GM23338 (cell line): ENCODE results near the gene ACTN2. TPM values are rescaled to one million over a fixed set of nuclear protein-coding genes. Genes with fewer than 3 reads are reported as not detected.

ENCODE experiments used
- ATAC-seq: fragments of 200-7000 bp; cut with Tn5 transposase; 3 replicates; pipeline ENCODE4 v1.9.1; 2020
- DNase-seq: peaks from one replicate; pipeline ENCODE4 v3.0.0-alpha.2; 2015; ENCODE audit warnings: low spot score
- H2AFZ ChIP-seq: fragments of 200-600 bp; sonication (generic); 2 replicates; pipeline ENCODE4 v1.8.0; 2016; ENCODE audit warnings: antibody characterized with exemption, mild to moderate bottlenecking, moderate library complexity
- H3F3A ChIP-seq: fragments of 200-600 bp; sonication (generic); replicated peaks from 2 replicates; pipeline ENCODE4 v1.8.0; 2017; ENCODE audit warnings: antibody characterized with exemption, mixed run types, low read depth
- H3K27ac ChIP-seq: fragments of 200-600 bp; sonication (generic); 2 replicates; pipeline ENCODE4 v1.6.1; 2016; ENCODE audit warnings: low read depth
- H3K27me3 ChIP-seq: fragments of 200-600 bp; sonication (generic); 2 replicates; pipeline ENCODE4 v1.8.0; 2016; ENCODE audit warnings: mild to moderate bottlenecking, mixed run types, moderate library complexity; ENCODE audit not compliant: insufficient read depth
- H3K36me3 ChIP-seq: fragments of 200-600 bp; sonication (generic); 2 replicates; pipeline ENCODE4 v1.8.0; 2016; ENCODE audit warnings: mild to moderate bottlenecking; ENCODE audit not compliant: insufficient read depth
- H3K4me1 ChIP-seq: fragments of 200-600 bp; sonication (generic); 2 replicates; pipeline ENCODE4 v1.8.0; 2016; ENCODE audit warnings: mild to moderate bottlenecking, moderate library complexity; ENCODE audit not compliant: insufficient read depth
- H3K4me2 ChIP-seq: fragments of 200-600 bp; sonication (generic); 2 replicates; pipeline ENCODE4 v1.7.1; 2017; ENCODE audit warnings: mixed run types
- H3K4me3 ChIP-seq: fragments of 200-600 bp; sonication (generic); 2 replicates; pipeline ENCODE4 v1.6.1; 2016; ENCODE audit warnings: mixed run types
- H3K79me2 ChIP-seq: fragments of 200-600 bp; sonication (generic); replicated peaks from 2 replicates; pipeline ENCODE4 v1.8.0; 2017; ENCODE audit warnings: mild to moderate bottlenecking; ENCODE audit not compliant: insufficient read depth
- H3K9me2 ChIP-seq: fragments of 200-600 bp; sonication (generic); 2 replicates; pipeline ENCODE4 v1.8.0; 2017; ENCODE audit not compliant: insufficient read depth
- H4K20me1 ChIP-seq: fragments of 200-600 bp; sonication (generic); replicated peaks from 2 replicates; pipeline ENCODE4 v1.8.0; 2017; ENCODE audit warnings: mild to moderate bottlenecking; ENCODE audit not compliant: insufficient read depth
- H3K27ac Mint-ChIP-seq: 2 replicates; pipeline ENCODE4 v1.8.0; 2020; ENCODE audit warnings: inconsistent platforms, mild to moderate bottlenecking, moderate library complexity, mixed read lengths
- H3K27me3 Mint-ChIP-seq: 3 replicates; pipeline ENCODE4 v1.8.0; 2022; ENCODE audit warnings: low read depth, mild to moderate bottlenecking, moderate library complexity, mixed read lengths, inconsistent platforms; ENCODE audit not compliant: insufficient read depth, poor library complexity
- H3K36me3 Mint-ChIP-seq: 3 replicates; pipeline ENCODE4 v1.8.0; 2021; ENCODE audit warnings: low read depth, mild to moderate bottlenecking, inconsistent platforms, moderate library complexity, mixed read lengths
- H3K4me1 Mint-ChIP-seq: 3 replicates; pipeline ENCODE4 v1.8.0; 2020; ENCODE audit warnings: mild to moderate bottlenecking, inconsistent platforms, mixed read lengths
- H3K4me3 Mint-ChIP-seq: 3 replicates; pipeline ENCODE4 v1.8.0; 2021; ENCODE audit warnings: moderate library complexity, mild to moderate bottlenecking, inconsistent platforms, mixed read lengths
- H3K9me3 Mint-ChIP-seq: 3 replicates; pipeline ENCODE4 v1.8.0; 2020; ENCODE audit warnings: moderate library complexity, mild to moderate bottlenecking, inconsistent platforms, mixed read lengths
- EZH2 ChIP-seq: fragments of 200-600 bp; sonication (generic); IDR thresholded peaks from one replicate; pipeline ENCODE4 v1.8.0; 2017; ENCODE audit warnings: antibody characterized with exemption, mild to moderate bottlenecking, low read depth; ENCODE audit not compliant: unreplicated experiment
- EZH2phosphoT487 ChIP-seq: fragments of 200-600 bp; sonication (generic); IDR thresholded peaks from one replicate; pipeline ENCODE4 v1.8.1; 2018; ENCODE audit warnings: antibody characterized with exemption; ENCODE audit not compliant: unreplicated experiment
- NANOG ChIP-seq: IDR thresholded peaks from 2 replicates; pipeline ENCODE4 v1.6.1; 2016; ENCODE audit warnings: antibody characterized with exemption, borderline replicate concordance
- STAT1 ChIP-seq: IDR thresholded peaks from one replicate; pipeline ENCODE4 v1.6.1; 2016; ENCODE audit warnings: antibody characterized with exemption; ENCODE audit not compliant: unreplicated experiment
- ZNF114 ChIP-seq: fragments of 250-450 bp; sonication (Bioruptor Pico); IDR thresholded peaks from 2 replicates; pipeline ENCODE4 v1.5.0; 2020; ENCODE audit warnings: mild to moderate bottlenecking, moderate library complexity
- ZNF331 ChIP-seq: fragments of 250-450 bp; sonication (Bioruptor Pico); IDR thresholded peaks from 2 replicates; pipeline ENCODE4 v1.5.0; 2020; ENCODE audit warnings: low read depth, mild to moderate bottlenecking, moderate library complexity
- polyA plus RNA-seq: library from polyadenylated mRNA; unstranded; fragments of >200 nt; fragmentation: Nextera tagmentation; extraction: Ambion mirVana; gene quantifications from 2 replicates; pipeline ENCODE4 v1.2.1, GENCODE V29; 2016
- total RNA-seq: library from RNA; depleted of rRNA; stranded (reverse); fragments of >200 nt; shearing (Covaris generic); gene quantifications from 2 replicates; pipeline ENCODE4 v1.2.3, GENCODE V29; 2014
- TF ChIP-seq, protein P1 (sequence below): IDR thresholded peaks from 2 replicates; pipeline ENCODE4 v1.6.1; 2016; ENCODE audit warnings: antibody characterized with exemption
- TF ChIP-seq, protein P2 (sequence below), 2 experiments: fragments of 200-600 bp in 1 of 2; sonication (generic) in 1 of 2; conservative IDR thresholded peaks; 2 replicates each; pipeline versions ENCODE4 v1.5.1 to v1.6.1; 2016 to 2017; ENCODE audit warnings: antibody characterized with exemption in 2 of 2, low read depth in 2 of 2, mild to moderate bottlenecking in 2 of 2, moderate library complexity in 1 of 2
- TF ChIP-seq, protein P3 (sequence below): fragments of 250-450 bp; sonication (Bioruptor Pico); IDR thresholded peaks from 2 replicates; pipeline ENCODE4 v1.5.0; 2020; ENCODE audit warnings: mild to moderate bottlenecking, moderate library complexity
- TF ChIP-seq, protein P4 (sequence below): IDR thresholded peaks from one replicate; pipeline ENCODE4 v1.6.1; 2018; ENCODE audit warnings: antibody characterized with exemption; ENCODE audit not compliant: unreplicated experiment

The ACTN2 gene
- total and polyA plus RNA-seq, 2 experiments from 2014 or later = 1.9 to 2.8 TPM

DNA sequence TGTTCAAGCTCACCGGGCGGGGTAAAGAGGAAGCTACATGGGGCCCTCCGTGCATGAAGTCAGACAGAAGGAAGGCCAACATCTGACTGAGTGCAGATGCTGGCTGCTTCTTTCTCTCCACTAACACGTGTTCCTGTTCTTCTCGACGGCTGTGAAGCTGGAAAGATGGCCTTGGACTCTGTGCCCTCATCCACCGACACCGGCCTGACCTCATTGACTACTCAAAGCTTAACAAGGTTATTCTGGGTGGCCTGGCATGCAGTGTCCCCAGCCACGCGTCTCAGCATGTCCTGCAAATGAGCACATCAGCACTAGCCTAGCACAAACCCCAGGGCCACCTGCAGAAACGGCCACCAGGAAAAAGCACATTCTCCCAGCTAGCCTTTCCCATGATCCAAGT lies 41.2 kb downstream of the ACTN2 start:
- H3K4me3 ChIP-seq = no peak overlapping the region
- Mint-ChIP-seq H3K9me3 (no peaks in the 10 kb centered on the region), H3K4me1 (no peaks in the 10 kb centered on the region), H3K27ac (no peak overlapping the region), H3K4me3 (no peak overlapping the region), H3K36me3 (peaks cover 4% of the 10 kb centered on the region; the same call in 1 of the 3 replicates), H3K27me3 (no peaks in the 10 kb centered on the region)
- ATAC-seq = no peak
- H3K9me2 ChIP-seq = 0 out of 2 replicates have a peak, but pooled peaks cover 3% of the 10 kb centered on the region
- no peaks in the 10 kb centered on the region for H3K4me1 ChIP-seq
- H4K20me1 ChIP-seq = no peaks in the 10 kb centered on the region
- H3K79me2 ChIP-seq = no peaks in the 10 kb centered on the region
- H3K27me3 ChIP-seq = no peaks in the 10 kb centered on the region
- no peak for DNase-seq
- no peaks in the 10 kb centered on the region for H3K36me3 ChIP-seq
- TF ChIP-seq, protein P1, sequence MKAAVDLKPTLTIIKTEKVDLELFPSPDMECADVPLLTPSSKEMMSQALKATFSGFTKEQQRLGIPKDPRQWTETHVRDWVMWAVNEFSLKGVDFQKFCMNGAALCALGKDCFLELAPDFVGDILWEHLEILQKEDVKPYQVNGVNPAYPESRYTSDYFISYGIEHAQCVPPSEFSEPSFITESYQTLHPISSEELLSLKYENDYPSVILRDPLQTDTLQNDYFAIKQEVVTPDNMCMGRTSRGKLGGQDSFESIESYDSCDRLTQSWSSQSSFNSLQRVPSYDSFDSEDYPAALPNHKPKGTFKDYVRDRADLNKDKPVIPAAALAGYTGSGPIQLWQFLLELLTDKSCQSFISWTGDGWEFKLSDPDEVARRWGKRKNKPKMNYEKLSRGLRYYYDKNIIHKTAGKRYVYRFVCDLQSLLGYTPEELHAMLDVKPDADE = no peak
- TF ChIP-seq NANOG (no peak), EZH2phosphoT487 (no peak), ZNF114 (CRISPR knock-in tag) (no peak), STAT1 (no peak), ZNF331 (CRISPR knock-in tag) (no peak), EZH2 (no peak)
- TF ChIP-seq, protein P2, sequence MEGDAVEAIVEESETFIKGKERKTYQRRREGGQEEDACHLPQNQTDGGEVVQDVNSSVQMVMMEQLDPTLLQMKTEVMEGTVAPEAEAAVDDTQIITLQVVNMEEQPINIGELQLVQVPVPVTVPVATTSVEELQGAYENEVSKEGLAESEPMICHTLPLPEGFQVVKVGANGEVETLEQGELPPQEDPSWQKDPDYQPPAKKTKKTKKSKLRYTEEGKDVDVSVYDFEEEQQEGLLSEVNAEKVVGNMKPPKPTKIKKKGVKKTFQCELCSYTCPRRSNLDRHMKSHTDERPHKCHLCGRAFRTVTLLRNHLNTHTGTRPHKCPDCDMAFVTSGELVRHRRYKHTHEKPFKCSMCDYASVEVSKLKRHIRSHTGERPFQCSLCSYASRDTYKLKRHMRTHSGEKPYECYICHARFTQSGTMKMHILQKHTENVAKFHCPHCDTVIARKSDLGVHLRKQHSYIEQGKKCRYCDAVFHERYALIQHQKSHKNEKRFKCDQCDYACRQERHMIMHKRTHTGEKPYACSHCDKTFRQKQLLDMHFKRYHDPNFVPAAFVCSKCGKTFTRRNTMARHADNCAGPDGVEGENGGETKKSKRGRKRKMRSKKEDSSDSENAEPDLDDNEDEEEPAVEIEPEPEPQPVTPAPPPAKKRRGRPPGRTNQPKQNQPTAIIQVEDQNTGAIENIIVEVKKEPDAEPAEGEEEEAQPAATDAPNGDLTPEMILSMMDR (conservative IDR thresholded peaks at IDR 0.05; ENCODE audit: low read depth in 2 of 2) = no peak
- TF ChIP-seq, protein P3, sequence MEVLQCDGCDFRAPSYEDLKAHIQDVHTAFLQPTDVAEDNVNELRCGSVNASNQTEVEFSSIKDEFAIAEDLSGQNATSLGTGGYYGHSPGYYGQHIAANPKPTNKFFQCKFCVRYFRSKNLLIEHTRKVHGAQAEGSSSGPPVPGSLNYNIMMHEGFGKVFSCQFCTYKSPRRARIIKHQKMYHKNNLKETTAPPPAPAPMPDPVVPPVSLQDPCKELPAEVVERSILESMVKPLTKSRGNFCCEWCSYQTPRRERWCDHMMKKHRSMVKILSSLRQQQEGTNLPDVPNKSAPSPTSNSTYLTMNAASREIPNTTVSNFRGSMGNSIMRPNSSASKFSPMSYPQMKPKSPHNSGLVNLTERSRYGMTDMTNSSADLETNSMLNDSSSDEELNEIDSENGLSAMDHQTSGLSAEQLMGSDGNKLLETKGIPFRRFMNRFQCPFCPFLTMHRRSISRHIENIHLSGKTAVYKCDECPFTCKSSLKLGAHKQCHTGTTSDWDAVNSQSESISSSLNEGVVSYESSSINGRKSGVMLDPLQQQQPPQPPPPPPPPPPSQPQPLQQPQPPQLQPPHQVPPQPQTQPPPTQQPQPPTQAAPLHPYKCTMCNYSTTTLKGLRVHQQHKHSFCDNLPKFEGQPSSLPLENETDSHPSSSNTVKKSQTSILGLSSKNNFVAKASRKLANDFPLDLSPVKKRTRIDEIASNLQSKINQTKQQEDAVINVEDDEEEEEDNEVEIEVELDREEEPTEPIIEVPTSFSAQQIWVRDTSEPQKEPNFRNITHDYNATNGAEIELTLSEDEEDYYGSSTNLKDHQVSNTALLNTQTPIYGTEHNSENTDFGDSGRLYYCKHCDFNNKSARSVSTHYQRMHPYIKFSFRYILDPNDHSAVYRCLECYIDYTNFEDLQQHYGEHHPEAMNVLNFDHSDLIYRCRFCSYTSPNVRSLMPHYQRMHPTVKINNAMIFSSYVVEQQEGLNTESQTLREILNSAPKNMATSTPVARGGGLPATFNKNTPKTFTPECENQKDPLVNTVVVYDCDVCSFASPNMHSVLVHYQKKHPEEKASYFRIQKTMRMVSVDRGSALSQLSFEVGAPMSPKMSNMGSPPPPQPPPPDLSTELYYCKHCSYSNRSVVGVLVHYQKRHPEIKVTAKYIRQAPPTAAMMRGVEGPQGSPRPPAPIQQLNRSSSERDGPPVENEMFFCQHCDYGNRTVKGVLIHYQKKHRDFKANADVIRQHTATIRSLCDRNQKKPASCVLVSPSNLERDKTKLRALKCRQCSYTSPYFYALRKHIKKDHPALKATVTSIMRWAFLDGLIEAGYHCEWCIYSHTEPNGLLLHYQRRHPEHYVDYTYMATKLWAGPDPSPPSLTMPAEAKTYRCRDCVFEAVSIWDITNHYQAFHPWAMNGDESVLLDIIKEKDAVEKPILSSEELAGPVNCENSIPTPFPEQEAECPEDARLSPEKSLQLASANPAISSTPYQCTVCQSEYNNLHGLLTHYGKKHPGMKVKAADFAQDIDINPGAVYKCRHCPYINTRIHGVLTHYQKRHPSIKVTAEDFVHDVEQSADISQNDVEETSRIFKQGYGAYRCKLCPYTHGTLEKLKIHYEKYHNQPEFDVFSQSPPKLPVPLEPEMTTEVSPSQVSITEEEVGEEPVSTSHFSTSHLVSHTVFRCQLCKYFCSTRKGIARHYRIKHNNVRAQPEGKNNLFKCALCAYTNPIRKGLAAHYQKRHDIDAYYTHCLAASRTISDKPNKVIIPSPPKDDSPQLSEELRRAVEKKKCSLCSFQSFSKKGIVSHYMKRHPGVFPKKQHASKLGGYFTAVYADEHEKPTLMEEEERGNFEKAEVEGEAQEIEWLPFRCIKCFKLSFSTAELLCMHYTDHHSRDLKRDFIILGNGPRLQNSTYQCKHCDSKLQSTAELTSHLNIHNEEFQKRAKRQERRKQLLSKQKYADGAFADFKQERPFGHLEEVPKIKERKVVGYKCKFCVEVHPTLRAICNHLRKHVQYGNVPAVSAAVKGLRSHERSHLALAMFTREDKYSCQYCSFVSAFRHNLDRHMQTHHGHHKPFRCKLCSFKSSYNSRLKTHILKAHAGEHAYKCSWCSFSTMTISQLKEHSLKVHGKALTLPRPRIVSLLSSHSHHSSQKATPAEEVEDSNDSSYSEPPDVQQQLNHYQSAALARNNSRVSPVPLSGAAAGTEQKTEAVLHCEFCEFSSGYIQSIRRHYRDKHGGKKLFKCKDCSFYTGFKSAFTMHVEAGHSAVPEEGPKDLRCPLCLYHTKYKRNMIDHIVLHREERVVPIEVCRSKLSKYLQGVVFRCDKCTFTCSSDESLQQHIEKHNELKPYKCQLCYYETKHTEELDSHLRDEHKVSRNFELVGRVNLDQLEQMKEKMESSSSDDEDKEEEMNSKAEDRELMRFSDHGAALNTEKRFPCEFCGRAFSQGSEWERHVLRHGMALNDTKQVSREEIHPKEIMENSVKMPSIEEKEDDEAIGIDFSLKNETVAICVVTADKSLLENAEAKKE = no peak
- TF ChIP-seq, protein P4, sequence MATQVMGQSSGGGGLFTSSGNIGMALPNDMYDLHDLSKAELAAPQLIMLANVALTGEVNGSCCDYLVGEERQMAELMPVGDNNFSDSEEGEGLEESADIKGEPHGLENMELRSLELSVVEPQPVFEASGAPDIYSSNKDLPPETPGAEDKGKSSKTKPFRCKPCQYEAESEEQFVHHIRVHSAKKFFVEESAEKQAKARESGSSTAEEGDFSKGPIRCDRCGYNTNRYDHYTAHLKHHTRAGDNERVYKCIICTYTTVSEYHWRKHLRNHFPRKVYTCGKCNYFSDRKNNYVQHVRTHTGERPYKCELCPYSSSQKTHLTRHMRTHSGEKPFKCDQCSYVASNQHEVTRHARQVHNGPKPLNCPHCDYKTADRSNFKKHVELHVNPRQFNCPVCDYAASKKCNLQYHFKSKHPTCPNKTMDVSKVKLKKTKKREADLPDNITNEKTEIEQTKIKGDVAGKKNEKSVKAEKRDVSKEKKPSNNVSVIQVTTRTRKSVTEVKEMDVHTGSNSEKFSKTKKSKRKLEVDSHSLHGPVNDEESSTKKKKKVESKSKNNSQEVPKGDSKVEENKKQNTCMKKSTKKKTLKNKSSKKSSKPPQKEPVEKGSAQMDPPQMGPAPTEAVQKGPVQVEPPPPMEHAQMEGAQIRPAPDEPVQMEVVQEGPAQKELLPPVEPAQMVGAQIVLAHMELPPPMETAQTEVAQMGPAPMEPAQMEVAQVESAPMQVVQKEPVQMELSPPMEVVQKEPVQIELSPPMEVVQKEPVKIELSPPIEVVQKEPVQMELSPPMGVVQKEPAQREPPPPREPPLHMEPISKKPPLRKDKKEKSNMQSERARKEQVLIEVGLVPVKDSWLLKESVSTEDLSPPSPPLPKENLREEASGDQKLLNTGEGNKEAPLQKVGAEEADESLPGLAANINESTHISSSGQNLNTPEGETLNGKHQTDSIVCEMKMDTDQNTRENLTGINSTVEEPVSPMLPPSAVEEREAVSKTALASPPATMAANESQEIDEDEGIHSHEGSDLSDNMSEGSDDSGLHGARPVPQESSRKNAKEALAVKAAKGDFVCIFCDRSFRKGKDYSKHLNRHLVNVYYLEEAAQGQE = no peak
- H3F3A ChIP-seq = no peaks in the 10 kb centered on the region
- H2AFZ ChIP-seq = no peak overlapping the region
- no peak overlapping the region for H3K27ac ChIP-seq
- no peak overlapping the region for H3K4me2 ChIP-seq
